Smooth muscle cell (in vitro differentiated cells): ENCODE measurements around the gene CEP57L1. TPM values are rescaled to one million over a fixed set of nuclear protein-coding genes. Genes with fewer than 3 reads are reported as not detected.

ENCODE experiments used
- DNase-seq: peaks from one replicate; lab custom pipeline; 2025; ENCODE audit not compliant: unreplicated experiment; lab: John Stamatoyannopoulos, UW
- H2AFZ ChIP-seq: fragments of 200-600 bp; sonication (generic); 2 replicates; pipeline ENCODE4 v1.6.0; 2016; ENCODE audit warnings: antibody characterized with exemption, low read depth, mild to moderate bottlenecking
- H3F3A ChIP-seq: fragments of 200-600 bp; sonication (generic); 2 replicates; pipeline ENCODE4 v1.6.0; 2017; ENCODE audit warnings: antibody characterized with exemption, low read depth
- H3K27ac ChIP-seq: fragments of 200-600 bp; sonication (generic); 2 replicates; pipeline ENCODE4 v1.5.1; 2016; ENCODE audit warnings: low read depth, mild to moderate bottlenecking
- H3K27me3 ChIP-seq: fragments of 200-600 bp; sonication (generic); 2 replicates; pipeline ENCODE4 v1.6.1; 2016; ENCODE audit warnings: low read depth, mild to moderate bottlenecking
- H3K36me3 ChIP-seq: fragments of 200-600 bp; sonication (generic); 2 replicates; pipeline ENCODE4 v1.5.1; 2016; ENCODE audit warnings: low read depth
- H3K4me1 ChIP-seq: fragments of 200-600 bp; sonication (generic); 2 replicates; pipeline ENCODE4 v1.5.1; 2016; ENCODE audit warnings: low read depth
- H3K4me2 ChIP-seq: fragments of 200-600 bp; sonication (generic); 2 replicates; pipeline ENCODE4 v1.6.0; 2016; ENCODE audit warnings: mild to moderate bottlenecking
- H3K4me3 ChIP-seq: fragments of 200-600 bp; sonication (generic); 2 replicates; pipeline ENCODE4 v1.5.1; 2016; ENCODE audit warnings: mild to moderate bottlenecking
- H3K79me2 ChIP-seq: fragments of 200-600 bp; sonication (generic); 2 replicates; pipeline ENCODE4 v1.6.0; 2016; ENCODE audit warnings: low read depth, mild to moderate bottlenecking
- H3K9ac ChIP-seq: fragments of 200-600 bp; sonication (generic); 2 replicates; pipeline ENCODE4 v1.6.0; 2016; ENCODE audit warnings: low read depth
- H3K9me3 ChIP-seq: fragments of 200-600 bp; sonication (generic); replicated peaks from 2 replicates; pipeline ENCODE4 v1.5.1; 2016; ENCODE audit warnings: low read depth
- H4K20me1 ChIP-seq: fragments of 200-600 bp; sonication (generic); 2 replicates; pipeline ENCODE4 v1.6.0; 2016; ENCODE audit warnings: low read depth
- WGBS: methylation state at CpG from one replicate; pipeline ENCODE4 v1.1.7; 2016; ENCODE audit warnings: low lambda C conversion rate; 5-methylcytosine and 5-hydroxymethylcytosine counted together
- polyA plus RNA-seq: library from polyadenylated mRNA; unstranded; fragments of >200 nt; fragmentation: Nextera tagmentation; extraction: Ambion mirVana; gene quantifications from 2 replicates; pipeline ENCODE4 v1.2.1, GENCODE V29; 2016
- total RNA-seq: library from RNA; depleted of rRNA; stranded (reverse); fragments of >200 nt; gene quantifications from 2 replicates; pipeline ENCODE4 v1.2.3, GENCODE V29; 2014
- TF ChIP-seq, protein P1 (sequence below): fragments of 200-600 bp; sonication (generic); IDR thresholded peaks from 2 replicates; pipeline ENCODE4 v1.5.1; 2017; ENCODE audit warnings: borderline replicate concordance, mild to moderate bottlenecking, antibody characterized with exemption; ENCODE audit not compliant: insufficient read depth, poor library complexity, severe bottlenecking

CEP57L1 gene
- total and polyA plus RNA-seq, 2 experiments from 2014 or later: 24.0 to 36.8 TPM

GRCh38 chr6:109076377-109076776 lies 18.9 kb upstream of the CEP57L1 start:
- no peak overlapping the region for H3K27ac ChIP-seq
- H3K4me3 ChIP-seq: no peak overlapping the region
- DNase-seq: no peak
- no peaks in the 10 kb centered on the region for H3K27me3 ChIP-seq
- no peaks in the 10 kb centered on the region for H3K9me3 ChIP-seq
- H3K79me2 ChIP-seq: peaks cover 3% of the 10 kb centered on the region
- H4K20me1 ChIP-seq: no peaks in the 10 kb centered on the region
- no peaks in the 10 kb centered on the region for H3K4me1 ChIP-seq
- 74% methylated on average over 3 of the region's 3 CpGs for WGBS
- H3K36me3 ChIP-seq: no peaks in the 10 kb centered on the region
- H3F3A ChIP-seq: no peaks in the 10 kb centered on the region
- H2AFZ ChIP-seq: no peak overlapping the region
- no peak overlapping the region for H3K9ac ChIP-seq
- no peak overlapping the region for H3K4me2 ChIP-seq
- TF ChIP-seq, protein P1, sequence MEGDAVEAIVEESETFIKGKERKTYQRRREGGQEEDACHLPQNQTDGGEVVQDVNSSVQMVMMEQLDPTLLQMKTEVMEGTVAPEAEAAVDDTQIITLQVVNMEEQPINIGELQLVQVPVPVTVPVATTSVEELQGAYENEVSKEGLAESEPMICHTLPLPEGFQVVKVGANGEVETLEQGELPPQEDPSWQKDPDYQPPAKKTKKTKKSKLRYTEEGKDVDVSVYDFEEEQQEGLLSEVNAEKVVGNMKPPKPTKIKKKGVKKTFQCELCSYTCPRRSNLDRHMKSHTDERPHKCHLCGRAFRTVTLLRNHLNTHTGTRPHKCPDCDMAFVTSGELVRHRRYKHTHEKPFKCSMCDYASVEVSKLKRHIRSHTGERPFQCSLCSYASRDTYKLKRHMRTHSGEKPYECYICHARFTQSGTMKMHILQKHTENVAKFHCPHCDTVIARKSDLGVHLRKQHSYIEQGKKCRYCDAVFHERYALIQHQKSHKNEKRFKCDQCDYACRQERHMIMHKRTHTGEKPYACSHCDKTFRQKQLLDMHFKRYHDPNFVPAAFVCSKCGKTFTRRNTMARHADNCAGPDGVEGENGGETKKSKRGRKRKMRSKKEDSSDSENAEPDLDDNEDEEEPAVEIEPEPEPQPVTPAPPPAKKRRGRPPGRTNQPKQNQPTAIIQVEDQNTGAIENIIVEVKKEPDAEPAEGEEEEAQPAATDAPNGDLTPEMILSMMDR: no peak

GRCh38 chr6:109079981-109080380 lies 15.3 kb upstream of the CEP57L1 start:
- Histone ChIP-seq H3K79me2 (peaks cover 14% of the 10 kb centered on the region), H3K36me3 (no peaks in the 10 kb centered on the region), H4K20me1 (peaks cover 4% of the 10 kb centered on the region), H3K9ac (no peak overlapping the region), H3K4me3 (no peak overlapping the region), H3K27ac (no peak overlapping the region), H3F3A (no peaks in the 10 kb centered on the region), H3K4me2 (peak overlapping the region; percentile 8), H2AFZ (no peak overlapping the region), H3K9me3 (no peaks in the 10 kb centered on the region), H3K4me1 (no peaks in the 10 kb centered on the region), H3K27me3 (no peaks in the 10 kb centered on the region)
- WGBS: 39% methylated on average over 4 of the region's 4 CpGs
- no peak for DNase-seq
- TF ChIP-seq, protein P1: no peak

GRCh38 chr6:109081026-109081425 lies 14.3 kb upstream of the CEP57L1 start:
- Histone ChIP-seq H3K9ac (no peak overlapping the region), H2AFZ (no peak overlapping the region), H3K36me3 (no peaks in the 10 kb centered on the region), H3K9me3 (no peaks in the 10 kb centered on the region), H3K27ac (no peak overlapping the region), H4K20me1 (peaks cover 4% of the 10 kb centered on the region), H3K4me1 (no peaks in the 10 kb centered on the region), H3K4me2 (no peak overlapping the region), H3F3A (no peaks in the 10 kb centered on the region), H3K79me2 (peaks cover 15% of the 10 kb centered on the region), H3K27me3 (no peaks in the 10 kb centered on the region), H3K4me3 (no peak overlapping the region)
- DNase-seq: no peak
- TF ChIP-seq, protein P1: no peak
- 92% methylated on average over 1 of the region's 1 CpG for WGBS

DNA sequence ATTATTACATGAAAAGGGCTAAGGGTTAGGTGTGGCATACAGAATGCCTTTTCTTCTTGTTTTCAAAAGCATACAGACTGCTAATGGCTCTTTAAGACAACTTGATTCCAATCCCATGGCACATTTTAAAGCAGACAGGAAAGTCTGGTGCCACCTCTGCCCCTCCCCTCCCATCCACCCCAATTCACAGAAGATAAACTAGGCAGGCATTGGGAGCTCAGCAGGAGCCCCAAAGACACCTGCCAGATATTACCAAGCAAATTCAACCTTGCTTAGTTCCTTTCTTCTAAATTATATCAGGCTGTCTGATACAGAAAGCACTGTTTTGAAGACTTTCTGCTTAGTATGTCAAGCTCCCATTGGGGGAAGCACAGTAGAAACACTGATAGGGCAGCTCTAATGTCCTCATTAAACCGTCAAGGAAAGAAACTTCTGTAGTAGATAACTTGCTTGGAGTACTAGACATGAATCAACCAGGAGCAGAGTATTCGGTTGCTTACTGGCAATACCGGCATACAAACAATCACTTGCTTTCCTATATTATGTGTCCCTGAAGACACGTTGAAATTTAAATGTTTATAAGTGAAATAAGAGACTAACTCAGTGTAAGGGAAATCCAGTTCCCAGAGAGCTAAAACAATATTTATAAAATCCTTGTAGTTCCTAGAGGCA lies 13.7 kb upstream of the CEP57L1 start:
- H3K36me3 ChIP-seq: no peaks in the 10 kb centered on the region
- H3K4me1 ChIP-seq: no peaks in the 10 kb centered on the region
- H3K4me2 ChIP-seq: no peak overlapping the region
- WGBS: 80% methylated on average over 4 of the region's 4 CpGs
- no peak overlapping the region for H2AFZ ChIP-seq
- DNase-seq: no peak
- H3K27ac ChIP-seq: no peak overlapping the region
- no peak overlapping the region for H3K9ac ChIP-seq
- H3K79me2 ChIP-seq: peaks cover 17% of the 10 kb centered on the region
- H3K9me3 ChIP-seq: no peaks in the 10 kb centered on the region
- peaks cover 4% of the 10 kb centered on the region for H4K20me1 ChIP-seq
- no peak overlapping the region for H3K4me3 ChIP-seq
- no peaks in the 10 kb centered on the region for H3F3A ChIP-seq
- no peaks in the 10 kb centered on the region for H3K27me3 ChIP-seq
- TF ChIP-seq, protein P1: no peak
